GDM1 (cell line): ENCODE results near the gene KIAA1191.

Experiments used
- DNase-seq: peaks from one replicate; lab custom pipeline; 2025; lab: John Stamatoyannopoulos, UW

The KIAA1191 gene

DNA sequence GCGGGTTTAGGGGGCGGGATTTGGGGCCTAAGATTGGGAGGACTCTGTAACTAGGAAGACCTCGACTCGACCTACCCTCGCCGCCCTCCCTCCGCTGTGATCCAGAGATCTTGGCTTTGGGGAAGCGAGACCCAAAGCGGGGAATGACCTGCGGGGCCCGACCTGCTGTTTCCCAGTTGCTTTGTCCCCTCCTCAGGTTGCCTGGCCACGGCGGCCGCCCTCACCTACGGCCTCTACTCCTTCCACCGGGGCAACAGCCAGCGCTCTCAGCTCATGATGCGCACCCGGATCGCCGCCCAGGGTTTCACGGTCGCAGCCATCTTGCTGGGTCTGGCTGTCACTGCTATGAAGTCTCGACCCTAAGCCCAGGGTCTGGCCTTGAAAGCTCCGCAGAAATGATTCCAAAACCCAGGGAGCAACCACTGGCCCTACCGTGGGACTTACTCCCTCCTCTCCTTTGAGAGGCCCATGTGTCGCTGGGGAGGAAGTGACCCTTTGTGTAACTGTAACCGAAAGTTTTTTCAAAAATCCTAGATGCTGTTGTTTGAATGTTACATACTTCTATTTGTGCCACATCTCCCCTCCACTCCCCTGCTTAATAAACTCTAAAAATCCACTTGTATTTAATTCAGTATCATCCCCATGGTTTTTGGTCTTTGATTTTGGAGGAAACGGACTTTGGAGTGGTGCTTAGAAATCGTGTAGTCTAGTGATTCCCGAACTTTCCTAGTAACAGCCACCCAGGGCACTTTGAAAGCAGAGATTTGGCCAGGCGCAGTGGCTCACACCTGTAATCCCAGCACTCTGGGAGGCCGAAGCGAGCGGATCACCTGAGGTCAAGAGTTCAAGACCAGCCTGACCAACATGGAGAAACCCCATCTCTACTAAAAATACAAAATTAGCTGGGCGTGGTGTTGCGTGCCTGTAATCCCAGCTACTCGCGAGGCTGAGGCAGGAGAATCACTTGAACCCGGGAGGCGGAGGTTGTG is 27.9 kb upstream of the KIAA1191 start:
- DNase-seq, result no peak

DNA sequence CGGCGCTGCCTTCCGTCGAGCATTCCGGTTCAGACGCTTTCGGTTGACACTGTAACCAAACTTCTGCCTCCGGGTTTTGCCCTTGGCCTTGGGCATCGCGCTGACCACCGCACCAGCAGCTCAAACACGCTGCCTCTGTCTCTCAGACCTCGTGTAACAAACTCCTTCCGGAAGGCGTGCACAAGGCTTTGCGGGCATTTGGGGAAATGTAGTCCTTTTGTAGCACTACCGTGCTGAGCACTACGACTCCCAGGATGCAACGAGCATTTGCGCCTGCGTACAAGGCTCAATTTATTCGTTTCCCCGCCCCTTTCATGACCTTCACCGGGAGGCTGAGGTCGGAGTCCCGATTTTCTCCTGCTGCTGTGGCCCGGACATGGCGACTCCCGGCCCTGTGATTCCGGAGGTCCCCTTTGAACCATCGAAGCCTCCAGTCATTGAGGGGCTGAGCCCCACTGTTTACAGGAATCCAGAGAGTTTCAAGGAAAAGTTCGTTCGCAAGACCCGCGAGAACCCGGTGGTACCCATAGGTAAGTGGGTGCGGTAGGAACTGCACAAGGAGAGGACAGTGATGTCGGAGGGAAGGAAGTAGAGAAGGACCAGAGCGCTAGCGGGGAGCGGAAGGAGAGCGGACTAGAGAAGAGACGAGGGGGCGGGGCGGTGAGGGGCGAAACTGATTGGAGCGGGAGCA is 27.0 kb upstream of the KIAA1191 start, which contains the start of the genes HIGD2A and NOP16:
Gene HIGD2A (plus strand): TSS at position 308 of the 691 bp plus-strand sequence. CDS start 69 bp downstream, at position 377.
Gene NOP16 (minus strand): TSS at position 155 of the 691 bp plus-strand sequence. CDS start 59 bp downstream, at position 96.
- DNase-seq, result peak; percentile 98

DNA sequence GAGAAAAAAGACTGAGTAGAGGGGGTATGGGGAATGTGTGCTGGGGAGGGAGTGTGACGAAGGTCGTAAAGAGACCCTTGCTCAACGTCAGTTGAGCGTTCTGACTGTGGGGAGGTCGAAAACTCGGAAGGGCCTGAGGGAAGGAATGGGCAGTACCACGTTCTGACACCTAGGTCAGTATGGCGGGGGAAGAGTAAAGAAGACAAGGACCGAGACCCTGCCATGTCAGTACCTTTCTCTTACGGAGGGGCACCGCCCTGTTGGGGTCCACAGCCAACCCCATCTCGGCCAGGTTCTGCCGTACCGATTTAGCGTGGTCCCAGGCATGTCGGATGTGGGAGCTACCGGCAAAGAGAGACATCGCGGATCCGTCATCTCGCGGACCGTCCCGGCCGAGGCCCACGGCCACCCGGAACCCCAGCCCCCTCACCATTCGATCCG is 26.5 kb upstream of the KIAA1191 start:
- no peak for DNase-seq

DNA sequence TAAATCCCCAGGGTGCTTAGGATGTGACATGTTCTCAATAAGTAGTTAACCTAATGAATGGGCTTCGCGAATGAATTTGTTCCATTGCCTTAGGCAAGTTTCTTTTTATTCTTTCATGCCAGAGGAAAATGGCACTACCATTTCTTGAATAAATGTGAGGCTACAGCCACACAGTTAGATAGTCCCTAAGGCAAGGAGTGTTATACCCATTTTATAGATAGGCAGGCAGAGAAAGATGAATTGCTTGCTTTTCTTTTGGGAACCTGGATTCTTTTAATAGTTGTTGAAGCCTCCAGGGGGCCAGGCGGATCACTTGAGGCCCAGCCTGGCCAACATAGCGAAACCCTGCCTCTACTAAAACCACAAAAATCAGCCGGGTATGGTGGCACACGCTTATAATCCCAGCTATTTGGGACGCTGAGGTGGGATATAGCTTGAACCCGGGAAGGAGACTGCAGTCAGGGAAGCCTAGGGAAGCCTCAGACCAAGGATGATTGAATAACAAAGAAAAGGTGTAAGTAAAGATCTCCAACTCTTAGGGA is 25.9 kb upstream of the KIAA1191 start:
- no peak for DNase-seq

DNA sequence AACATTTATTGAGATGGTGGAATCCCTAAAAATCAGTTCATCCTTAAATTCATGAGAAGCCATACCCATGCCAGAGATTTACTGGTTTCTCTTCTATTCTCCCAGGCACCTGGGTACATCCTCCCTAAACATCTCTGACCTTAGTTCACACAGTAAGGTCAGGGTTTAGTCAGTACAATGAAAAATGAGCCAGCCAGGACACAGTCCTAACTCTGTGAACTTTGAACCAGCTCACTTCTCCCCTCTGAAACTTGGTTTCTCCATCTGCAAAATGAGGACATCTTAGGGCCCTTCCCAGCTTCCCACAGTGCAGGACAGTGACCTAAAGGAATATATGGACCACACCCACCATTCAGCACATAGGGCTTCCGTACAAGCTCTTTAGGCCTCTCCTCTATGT is 24.9 kb upstream of the KIAA1191 start:
- no peak for DNase-seq

DNA sequence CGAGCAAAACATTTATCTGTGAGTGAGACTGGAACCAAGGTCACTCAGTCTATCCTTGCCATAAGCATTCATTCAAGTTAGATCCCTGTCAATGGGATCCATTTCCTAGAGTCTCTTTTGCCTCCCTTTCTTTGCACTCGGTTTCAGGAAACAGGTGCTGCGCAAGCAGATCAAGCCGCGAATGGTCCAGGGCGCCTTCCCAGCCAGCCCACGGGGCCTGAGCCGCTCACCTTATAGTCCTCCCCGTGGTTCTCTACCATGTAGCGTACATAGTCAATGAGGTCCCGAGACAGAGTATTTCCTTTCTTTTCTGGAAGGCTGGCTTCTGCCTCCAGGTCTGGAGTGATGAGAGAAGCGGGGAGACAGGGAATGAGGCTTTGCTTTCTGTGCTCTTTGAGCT is 23.4 kb upstream of the KIAA1191 start:
- no peak for DNase-seq

DNA sequence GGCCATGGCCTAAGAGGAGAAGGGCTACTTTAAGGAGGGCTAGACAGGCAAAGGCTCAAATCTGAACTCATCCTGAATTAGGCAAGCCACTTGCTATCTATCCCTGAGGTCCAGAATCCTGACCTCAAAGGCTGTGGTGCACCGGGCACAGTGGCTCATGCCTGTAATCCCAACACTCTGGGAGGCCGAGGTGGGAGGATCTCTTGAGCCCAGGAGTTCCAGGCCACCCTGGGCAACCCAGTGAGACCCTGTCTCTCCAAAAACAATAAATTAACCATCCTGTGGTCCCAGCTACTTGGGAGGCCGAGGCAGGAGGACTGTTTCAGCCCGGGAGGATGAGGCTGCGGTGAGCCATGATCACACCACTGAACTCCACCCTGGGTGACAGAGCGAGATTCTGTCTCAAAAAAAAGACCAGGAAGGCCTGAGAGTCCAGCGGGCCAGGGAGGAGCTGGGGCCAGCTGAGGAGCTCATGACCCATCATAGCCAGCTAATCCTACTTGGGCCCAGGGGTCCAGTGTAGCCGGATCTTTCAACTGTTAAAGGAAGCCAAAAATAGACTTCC is 22.9 kb upstream of the KIAA1191 start:
- no peak for DNase-seq

DNA sequence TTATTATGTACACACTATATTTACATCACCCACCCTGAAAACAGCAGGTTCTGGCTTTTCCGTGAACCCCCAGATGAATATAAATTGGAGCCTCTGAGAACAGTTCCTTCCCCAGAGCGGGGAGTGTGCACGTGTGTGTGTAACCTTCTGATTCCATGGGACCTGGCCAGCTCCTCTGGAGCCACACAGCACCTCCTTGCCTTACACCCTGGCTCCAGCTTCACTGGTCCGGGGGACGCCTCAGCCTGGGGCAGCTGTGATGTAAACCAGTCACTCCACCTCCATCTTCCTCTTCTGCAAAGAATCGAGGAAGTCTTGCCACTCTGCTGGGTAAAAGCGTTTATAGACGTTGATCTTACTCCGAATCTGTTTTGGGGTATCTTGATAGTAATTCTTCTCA is 22.4 kb upstream of the KIAA1191 start:
- DNase-seq, result no peak

DNA sequence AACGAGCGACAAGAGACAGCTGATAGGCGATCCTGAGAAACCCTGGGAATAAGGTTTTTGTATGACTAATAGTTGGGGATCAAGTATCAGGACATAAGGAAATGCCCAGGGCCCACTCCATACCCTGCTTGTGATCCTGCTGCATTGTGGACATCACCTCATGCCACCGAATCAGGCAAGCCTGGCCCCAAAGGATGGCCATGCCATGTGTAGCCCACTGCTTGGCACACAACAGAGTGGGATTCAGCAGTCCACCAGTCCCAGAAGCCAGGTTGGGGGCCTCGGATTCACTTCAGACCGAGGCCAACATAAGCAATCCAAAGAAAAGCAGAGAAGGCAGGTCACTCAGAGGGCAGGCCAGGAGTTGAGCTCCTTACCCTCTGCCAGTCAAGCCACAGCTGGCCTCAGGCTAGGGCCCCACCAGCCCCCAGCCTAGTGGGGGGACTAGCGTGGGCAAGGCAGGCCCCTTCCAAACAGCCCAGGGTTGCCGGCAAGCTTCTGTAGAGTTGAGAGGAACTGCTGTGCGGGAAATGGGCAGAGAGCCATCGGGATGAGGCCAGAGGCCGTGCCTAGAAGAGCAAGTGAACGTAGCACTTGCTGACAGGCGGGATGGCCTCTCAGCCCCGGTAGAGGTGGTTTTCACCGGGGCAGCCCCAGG is 21.8 kb upstream of the KIAA1191 start:
- no peak for DNase-seq

DNA sequence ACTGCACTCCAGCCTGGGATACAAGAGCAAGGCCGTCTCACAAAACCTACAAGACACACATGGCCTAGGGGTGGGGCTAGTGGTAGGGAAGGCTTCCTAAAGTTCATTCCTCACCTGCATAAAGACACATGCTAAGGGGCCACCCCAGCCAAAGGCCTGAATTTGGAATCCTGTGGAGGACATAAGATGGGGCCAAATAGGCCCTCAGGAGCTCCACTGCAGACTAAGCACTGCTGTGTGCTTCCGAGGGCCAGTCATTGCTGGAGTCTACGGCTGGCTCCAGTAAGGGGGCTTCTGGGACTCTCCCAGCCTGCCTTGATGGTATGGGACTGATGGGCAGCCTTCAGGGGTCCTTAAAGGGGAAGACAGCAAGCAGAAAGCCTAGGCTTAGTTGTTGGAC is 21.2 kb upstream of the KIAA1191 start:
- DNase-seq, result no peak

DNA sequence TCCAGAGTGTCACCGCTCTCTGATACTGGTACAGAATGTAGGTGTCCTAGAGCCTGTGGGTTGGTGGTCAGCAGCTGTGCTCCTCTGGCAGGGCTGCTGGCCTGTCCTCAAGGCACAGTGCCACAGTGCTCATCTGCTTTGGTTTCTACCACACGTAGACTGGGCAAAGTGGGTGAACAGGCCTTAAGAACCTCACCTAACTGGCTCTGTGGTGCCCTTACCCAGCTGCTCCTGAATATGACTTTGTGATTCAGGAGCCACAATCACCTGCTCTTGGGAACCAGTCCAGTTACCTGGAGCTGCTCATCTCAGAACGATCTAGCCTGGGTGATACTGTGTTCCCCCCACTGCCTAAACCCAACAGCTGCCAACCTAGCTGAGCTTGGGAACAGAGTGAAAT is 20.4 kb upstream of the KIAA1191 start:
- DNase-seq, result no peak

DNA sequence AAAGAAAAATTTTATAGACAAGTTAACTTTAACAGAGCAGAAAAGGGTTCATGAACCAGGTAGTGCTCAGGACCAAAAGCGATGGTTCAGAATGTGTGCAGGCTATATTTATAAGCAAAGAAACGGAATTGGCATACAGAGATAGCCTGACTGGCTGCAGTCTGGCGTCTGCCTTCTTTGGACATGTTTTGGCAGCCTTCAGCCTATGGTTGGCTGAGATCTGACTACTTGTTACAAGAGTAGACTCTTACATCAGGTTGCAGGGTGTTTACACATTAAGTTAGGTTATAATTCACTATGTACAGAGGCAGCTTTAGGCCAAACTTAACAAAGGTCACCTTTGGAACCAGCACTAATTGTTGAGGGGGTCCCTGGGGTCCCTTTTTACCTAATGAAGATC is 19.9 kb upstream of the KIAA1191 start:
- DNase-seq, result no peak

DNA sequence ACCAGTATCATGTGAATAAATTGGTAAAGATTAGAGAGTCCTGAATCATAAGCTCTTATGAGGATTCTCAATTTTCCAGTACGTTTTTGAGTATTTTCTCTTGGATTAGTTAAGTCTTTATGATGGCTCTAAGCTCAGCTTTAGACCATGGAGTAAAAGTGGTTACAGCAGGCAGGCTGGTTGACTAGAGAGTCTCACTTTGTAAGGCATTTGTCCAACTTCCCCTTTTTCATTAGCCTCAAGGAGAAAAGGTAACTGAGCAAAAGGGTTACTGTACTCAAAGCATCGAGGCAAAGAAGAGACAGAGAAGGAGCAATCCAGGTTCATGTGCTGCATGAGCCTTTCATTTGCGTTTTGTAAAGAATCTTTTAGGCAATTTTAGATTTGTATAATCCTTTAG is 18.3 kb upstream of the KIAA1191 start:
- DNase-seq, result no peak

DNA sequence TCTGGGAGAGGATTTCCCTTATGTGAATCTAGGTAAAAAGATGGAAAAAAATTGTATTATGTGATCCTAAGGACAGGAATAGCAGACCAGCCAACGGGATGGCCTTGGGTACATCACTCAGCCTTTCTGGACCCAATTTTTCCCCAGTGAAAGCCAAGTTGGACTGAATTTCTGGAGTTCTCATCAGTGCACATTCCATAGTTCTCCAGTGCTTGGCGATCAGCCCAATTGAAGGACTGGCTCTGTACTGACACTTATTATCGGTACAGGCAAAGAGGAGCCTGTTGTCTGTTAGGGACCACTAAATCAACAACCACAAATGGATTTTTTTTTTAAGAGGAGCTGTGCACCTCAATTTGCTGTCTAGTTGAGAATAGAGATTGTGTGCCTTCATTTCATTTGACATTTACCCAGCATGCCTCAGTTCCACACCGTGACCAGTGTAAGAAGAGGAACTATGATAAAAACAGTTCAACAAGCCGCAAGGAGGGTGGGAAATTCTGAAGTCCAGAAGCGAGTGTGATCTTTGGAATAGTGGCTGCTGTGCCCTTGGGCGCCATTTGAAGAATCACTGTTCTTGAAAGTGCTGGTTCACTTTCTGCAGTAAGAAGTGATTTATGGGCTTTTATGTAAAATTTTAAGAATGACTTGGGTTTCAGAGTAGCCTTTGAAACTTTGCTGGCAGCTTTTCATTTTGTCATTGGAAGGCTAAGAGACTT is 11.7 kb upstream of the KIAA1191 start:
- DNase-seq, result no peak

DNA sequence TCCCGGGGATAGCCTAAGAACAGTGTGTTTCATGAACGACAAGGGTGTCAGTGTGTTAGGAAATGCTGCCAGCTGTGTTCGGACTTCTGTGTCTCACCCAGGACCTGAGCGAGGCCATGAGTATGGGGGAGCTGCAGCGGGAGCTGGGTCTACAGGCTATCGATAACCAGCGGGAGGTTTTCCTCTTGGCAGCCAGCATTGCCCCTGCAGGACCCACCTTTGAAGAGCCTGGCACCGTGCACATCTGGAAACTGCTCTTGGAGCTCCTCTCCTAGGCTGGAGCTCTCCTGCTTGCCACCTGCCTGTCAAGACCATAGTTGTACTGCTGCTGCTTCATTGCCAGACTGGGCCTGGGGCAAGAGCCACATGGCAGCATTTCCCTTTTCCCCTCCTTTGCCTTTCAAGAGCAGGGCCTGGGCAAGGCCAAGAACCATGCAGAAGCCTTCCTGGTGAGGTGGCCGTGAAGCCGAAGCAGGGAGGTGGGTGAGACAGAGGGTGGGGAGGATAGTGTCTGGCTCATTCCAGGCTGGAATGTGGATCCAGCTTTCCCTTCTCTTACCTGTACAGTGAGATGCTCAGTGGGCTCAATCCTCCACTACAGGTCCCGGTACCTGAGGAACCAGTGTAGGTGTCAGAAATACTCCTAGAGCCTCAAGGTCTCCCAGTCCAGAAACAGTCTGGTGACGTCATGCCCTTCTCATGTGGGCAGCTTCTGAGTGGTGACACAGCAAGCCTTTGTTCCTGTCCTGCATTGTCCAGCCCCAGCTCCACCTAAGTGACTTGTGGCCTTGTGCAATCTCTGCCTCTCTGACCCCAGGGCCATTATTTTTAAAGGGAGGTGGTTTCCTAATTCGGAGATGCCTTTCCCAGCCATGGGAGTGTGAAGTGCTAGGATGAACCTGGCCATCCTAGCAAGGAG is 10.3 kb upstream of the KIAA1191 start:
- DNase-seq, result no peak

DNA sequence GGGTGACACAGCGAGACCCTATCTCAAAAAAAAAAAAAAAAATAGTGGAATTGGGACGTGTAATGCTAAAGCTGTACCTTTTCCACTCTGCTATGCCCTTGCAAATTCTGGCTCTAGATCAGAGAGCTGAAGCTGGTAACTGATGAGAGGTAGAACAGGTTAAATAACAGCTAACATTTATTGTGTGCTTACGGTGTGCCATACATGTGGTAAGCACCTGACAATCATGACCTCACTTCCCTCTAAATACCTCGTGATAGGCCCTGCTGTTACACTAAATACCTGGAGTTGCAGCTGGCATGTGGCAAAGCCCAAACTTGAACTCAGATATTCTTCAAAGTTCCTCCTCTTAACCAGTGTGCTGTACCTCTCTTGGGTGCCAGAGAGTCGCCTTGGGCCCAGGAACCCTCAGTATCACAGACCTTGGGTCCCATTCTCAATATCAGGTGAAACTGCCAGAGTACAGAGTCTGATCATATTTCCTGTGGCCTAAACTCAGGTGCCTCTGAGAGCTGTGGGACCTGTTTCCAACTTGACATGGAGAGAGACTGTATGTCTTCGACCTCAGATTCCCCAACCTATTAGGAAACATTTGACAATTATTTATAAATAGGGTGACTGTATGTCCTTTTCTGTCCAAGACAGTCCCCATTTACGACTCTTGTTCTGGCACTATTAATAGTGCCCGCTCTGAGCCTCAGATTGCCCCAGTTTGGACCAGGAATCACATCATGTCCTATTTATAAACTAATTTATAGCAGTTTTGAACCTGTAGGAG is 8.6 kb upstream of the KIAA1191 start:
- DNase-seq, result no peak

DNA sequence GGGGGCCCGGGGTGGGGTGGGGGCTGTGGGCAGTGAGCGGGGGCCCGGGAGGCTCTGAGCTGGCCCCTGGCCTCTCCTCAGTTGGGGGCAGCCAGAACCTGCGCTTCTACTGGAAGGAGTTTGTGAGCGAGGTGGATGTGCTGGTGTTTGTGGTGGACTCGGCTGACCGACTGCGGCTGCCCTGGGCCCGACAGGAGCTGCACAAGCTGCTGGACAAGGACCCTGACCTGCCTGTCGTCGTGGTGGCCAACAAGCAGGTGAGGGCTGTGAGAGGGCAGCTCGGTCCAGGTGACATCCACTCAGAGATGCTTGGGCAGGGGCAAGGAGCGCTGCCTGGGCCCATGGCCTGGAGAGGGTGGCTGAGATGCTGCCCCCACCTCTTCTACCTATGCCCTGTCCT is 7.2 kb upstream of the KIAA1191 start:
- DNase-seq, result no peak

DNA sequence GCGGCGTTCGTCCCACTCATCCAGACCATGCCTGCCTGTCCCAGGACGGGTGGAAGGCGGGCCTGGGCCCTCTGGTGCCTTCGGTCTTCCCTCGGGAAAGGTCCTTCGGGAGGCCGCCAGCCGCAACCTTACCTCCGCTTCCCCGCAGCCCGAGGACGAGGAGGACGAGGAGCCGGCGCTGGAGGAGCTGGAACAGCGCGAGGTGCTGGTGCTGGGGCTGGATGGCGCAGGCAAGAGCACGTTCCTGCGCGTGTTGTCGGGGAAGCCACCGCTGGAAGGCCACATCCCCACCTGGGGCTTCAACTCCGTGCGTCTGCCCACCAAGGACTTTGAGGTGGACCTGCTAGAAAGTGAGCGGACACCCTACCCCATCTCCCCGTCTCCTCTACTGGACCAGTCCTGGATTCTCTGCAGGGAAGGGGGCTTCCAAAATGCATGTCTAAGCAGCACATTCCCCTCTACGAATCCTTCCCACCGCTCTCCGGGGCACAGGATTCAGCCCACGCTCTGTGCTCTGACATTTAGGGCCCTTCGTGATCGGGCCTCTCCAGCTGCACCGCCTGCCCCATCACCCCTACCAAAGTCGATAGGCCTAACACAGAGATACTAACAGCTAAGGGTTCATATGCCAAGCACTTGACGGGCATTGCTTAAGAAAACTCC is 4.8 kb upstream of the KIAA1191 start:
- no peak for DNase-seq
